Smooth muscle cell of trachea (primary cell): ENCODE measurements around the gene SALL1. TPM values are rescaled to one million over a fixed set of nuclear protein-coding genes. Genes with fewer than 3 reads are reported as not detected.

ENCODE experiments used
- total RNA-seq: library from RNA; depleted of rRNA; stranded (reverse); fragments of >200 nt; gene quantifications from 2 replicates; pipeline ENCODE4 v1.2.1, GENCODE V29; 2014

SALL1 gene
- under 0.01 and 0.50 TPM in 2 replicates for total RNA-seq

DNA sequence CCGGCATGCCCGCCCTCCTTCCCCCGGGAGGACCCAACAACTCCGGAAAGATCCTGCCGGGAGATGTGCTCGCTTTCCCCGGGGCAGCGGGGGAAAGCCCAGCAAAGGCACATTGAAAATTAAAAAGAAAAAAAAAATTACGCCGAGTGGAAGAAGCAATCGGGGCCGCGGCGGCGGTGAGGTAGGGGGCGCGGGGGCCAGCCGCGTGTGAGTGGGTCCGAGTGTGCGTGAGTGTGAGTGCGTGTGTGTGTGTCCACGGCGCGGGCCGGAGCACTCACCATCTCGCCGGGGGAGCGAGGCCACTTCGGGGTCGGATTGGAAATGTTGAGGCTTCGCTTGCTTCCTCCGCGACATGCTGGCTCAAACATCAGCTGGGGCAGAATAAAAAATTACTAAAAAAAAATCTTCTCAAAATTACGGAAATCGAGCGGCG is at the start of gene SALL1:
Gene SALL1 (minus strand): TSS at position 383 of the 433 bp plus-strand sequence. CDS start 29 bp downstream, at position 354.

